ENCODE data around the gene PACC1. TPM values are rescaled to one million over a fixed set of nuclear protein-coding genes. Genes with fewer than 3 reads are reported as not detected.

Gene PACC1
- 10 to 100 TPM; 13.3 to 15.5 TPM for total RNA-seq
- polyA plus RNA-seq: 10 to 100 TPM in 1 of 3 donors, 1 to 10 TPM in 2; 8.0 to 10.5 (median 8.3) TPM
- total RNA-seq: 9.6 to 31.3 (median 25.1) reads per million in 6 experiments

- H3K36me3 Mint-ChIP-seq: peaks cover 4 to 23% (median 11%) of the 10 kb centered on the region in 3 donors
- POLR2A ChIA-PET: interaction anchor here (1.2 to 1.3 kb wide), 2 partner anchors 42 to 128 kb away, joined by 3 to 12 read pairs; partner anchors contain the start of gene PPP2R5A
- ATAC-seq (peak; percentile 92 to 93), DNase-seq (peak; percentile 80 to 95 (median 88))
- peaks cover 26 to 51% (median 48%) of the 10 kb centered on the region in 4 donors for H3K4me1 Mint-ChIP-seq
- H3K27ac Mint-ChIP-seq: peak within 1 kb of the TSS; percentile 76 to 96 (median 95)
- no peaks in the 10 kb centered on the region for H3K9me3 Mint-ChIP-seq
- H3K27me3 Mint-ChIP-seq: no peaks in the 10 kb centered on the region
- H3K4me3 Mint-ChIP-seq: peak within 1 kb of the TSS; percentile 83 to 100 (median 98)
These were observed at the start of gene PACC1 for GRCh38 chr1:212414328-212415106. TSS of gene PACC1 (minus strand) at chr1:212414886. CDS start at chr1:212414757, 129 bp downstream.

GRCh38 chr1:212463565-212464285 is 49.0 kb upstream of the PACC1 start:
- peaks cover 0 to 5% (median 1%) of the 10 kb centered on the region in 4 donors for H3K4me1 Mint-ChIP-seq
- DNase-seq (peak in 1 of 10 donors; percentile 19), ATAC-seq (no peak)
- H3K9me3 Mint-ChIP-seq: no peaks in the 10 kb centered on the region
- no peak overlapping the region for H3K4me3 Mint-ChIP-seq
- POLR2A ChIA-PET: no interaction called here
- H3K36me3 Mint-ChIP-seq: no peaks in the 10 kb centered on the region
- no peak overlapping the region for H3K27ac Mint-ChIP-seq
- H3K27me3 Mint-ChIP-seq: peaks cover 0 to 6% (median 0%) of the 10 kb centered on the region in 5 donors

DNA sequence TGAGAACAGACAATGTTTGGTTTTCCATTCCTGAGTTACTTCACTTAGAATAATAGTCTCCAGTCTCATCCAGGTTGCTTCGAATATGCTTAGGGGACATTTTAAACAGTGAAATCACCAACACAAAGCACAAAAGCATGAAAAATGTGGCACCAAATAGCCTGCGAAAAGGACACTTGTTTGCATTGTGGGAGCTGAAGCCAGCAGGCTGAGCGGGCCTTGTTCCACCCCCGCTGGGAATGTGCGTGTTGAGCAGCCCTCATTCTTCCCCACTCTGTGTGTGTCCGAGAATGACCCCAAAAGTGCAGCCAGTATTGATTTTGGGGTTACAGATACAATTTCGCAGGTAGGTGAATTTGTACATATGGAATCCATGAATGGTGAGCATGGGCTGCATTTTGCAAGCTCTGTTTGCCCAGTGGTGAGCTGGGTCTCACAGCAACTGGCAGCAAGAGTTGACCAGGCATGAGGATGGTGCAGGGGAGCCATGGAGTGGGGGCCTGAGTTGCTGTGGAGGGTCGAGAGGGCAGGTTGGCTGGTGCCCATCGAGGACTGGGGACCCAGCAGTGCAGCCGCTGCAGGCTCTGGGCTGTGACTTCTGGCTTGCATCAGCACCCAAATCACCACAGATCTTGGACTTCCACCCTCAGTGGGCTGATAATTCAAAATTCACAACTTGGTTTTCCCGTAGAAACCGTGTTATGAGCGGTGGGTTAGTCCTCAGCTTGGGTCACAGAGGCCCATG is 47.4 kb upstream of the PACC1 start:
- Mint-ChIP-seq H3K9me3 (no peaks in the 10 kb centered on the region), H3K4me1 (peaks cover 0 to 12% (median 4%) of the 10 kb centered on the region in 4 donors), H3K4me3 (no peak overlapping the region), H3K27me3 (peaks cover 0 to 4% (median 0%) of the 10 kb centered on the region in 5 donors), H3K36me3 (no peaks in the 10 kb centered on the region), H3K27ac (no peak overlapping the region)
- DNase-seq (peak in 1 of 10 donors; percentile 26), ATAC-seq (no peak)
- POLR2A ChIA-PET: interaction anchor here (0.6 kb wide), 1 partner anchor 176 kb away, joined by 3 read pairs; no protein-coding TSS in a partner anchor

DNA sequence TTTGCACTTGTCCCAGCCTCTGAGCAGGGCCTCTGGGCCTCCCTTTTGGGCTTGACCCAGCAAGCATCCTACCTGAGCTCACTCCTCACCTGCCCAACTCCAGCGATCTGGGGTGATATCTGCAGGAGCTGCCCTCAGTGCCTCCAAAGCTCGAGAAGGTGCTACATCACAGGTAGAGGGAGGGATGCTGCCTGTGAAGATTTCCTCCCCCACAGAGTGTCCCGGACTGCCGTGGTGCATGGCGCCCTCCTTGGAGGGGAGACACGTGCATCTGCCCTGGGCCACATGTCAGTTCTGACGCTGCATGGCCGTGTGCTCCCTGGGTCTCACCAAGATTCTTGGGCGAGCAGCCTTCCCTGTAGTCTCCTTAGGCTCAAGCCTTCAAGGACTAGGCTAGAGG is 45.7 kb upstream of the PACC1 start:
- ATAC-seq: no peak
- peaks cover 0 to 3% (median 0%) of the 10 kb centered on the region in 5 donors for H3K27me3 Mint-ChIP-seq
- no peak for DNase-seq

GRCh38 chr1:212459656-212460055 is 45.0 kb upstream of the PACC1 start:
- DNase-seq (no peak), ATAC-seq (no peak)
- H3K9me3 Mint-ChIP-seq: no peaks in the 10 kb centered on the region
- POLR2A ChIA-PET: no interaction called here
- H3K36me3 Mint-ChIP-seq: no peaks in the 10 kb centered on the region
- H3K27me3 Mint-ChIP-seq: peaks cover 0 to 3% (median 0%) of the 10 kb centered on the region in 5 donors
- H3K27ac Mint-ChIP-seq: no peak overlapping the region
- peaks cover 0 to 12% (median 5%) of the 10 kb centered on the region in 4 donors for H3K4me1 Mint-ChIP-seq
- no peak overlapping the region for H3K4me3 Mint-ChIP-seq

More for the DNA sequence above, 45.7 kb upstream of the PACC1 start:
- no peak overlapping the region for H3K4me3 Mint-ChIP-seq
- no peak overlapping the region for H3K27ac Mint-ChIP-seq
- no peaks in the 10 kb centered on the region for H3K36me3 Mint-ChIP-seq
- peaks cover 0 to 12% (median 5%) of the 10 kb centered on the region in 4 donors for H3K4me1 Mint-ChIP-seq
- H3K9me3 Mint-ChIP-seq: no peaks in the 10 kb centered on the region
- POLR2A ChIA-PET: no interaction called here

GRCh38 chr1:212458817-212459216 is 44.1 kb upstream of the PACC1 start:
- Mint-ChIP-seq H3K36me3 (no peaks in the 10 kb centered on the region), H3K4me3 (no peak overlapping the region), H3K9me3 (no peaks in the 10 kb centered on the region), H3K4me1 (peaks cover 0 to 12% (median 5%) of the 10 kb centered on the region in 4 donors), H3K27ac (peak overlapping the region in 5 of 10 donors; percentile 5 to 84 (median 63)), H3K27me3 (peaks cover 0 to 3% (median 0%) of the 10 kb centered on the region in 5 donors)
- POLR2A ChIA-PET: no interaction called here
- DNase-seq: peak in 1 of 10 donors; percentile 17
- peak; percentile 42 to 54 for ATAC-seq

- peaks cover 0 to 17% (median 5%) of the 10 kb centered on the region in 4 donors for H3K4me1 Mint-ChIP-seq
- ATAC-seq (no peak), DNase-seq (peak in 7 of 10 donors; percentile 20 to 45 (median 36))
- H3K27me3 Mint-ChIP-seq: no peaks in the 10 kb centered on the region
- H3K9me3 Mint-ChIP-seq: no peaks in the 10 kb centered on the region
- H3K36me3 Mint-ChIP-seq: no peaks in the 10 kb centered on the region
- no peak overlapping the region for H3K4me3 Mint-ChIP-seq
- H3K27ac Mint-ChIP-seq: peak overlapping the region in 2 of 10 donors; percentile 60 to 84
- POLR2A ChIA-PET: interaction anchor here (0.5 kb wide), 1 partner anchor 35 kb away, joined by 4 read pairs; no protein-coding TSS in a partner anchor
These were observed 43.2 kb upstream of the PACC1 start for GRCh38 chr1:212457740-212458338.

DNA sequence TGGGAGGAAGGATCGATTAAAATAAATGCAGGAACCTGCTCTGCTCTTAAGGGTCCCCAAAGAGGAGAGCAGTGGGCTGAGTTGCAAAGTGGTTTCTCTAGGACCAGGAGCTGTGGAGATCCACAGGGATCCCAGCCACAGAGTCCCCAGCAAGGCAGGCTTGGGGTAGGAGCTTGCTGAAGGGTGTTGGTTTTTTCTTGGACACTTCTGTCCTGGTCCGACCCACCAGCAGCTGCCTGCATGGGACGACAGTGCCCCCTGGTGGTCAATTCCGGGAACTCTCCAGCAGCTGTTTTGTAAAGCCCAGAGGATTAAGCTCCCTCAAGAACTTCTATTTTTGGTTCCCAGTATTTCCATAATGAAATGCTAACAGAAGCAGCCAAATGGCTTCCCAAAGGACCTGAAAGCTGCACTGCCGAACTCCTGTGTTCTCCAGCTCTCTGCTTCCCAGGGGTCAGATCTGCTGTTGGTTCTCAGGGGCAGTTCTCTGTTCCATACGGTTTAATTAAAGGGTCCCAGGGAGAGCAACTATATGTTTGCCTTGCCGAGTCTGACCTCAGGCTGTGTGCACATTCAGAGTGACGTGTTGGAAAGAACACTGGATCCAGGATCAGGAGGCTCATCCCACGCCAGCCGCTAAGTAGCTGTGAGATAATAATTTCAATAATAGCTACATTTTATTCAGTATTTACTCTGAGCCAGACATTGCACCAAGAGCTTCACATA is 41.3 kb upstream of the PACC1 start:
- Mint-ChIP-seq H3K4me3 (no peak overlapping the region), H3K27me3 (no peaks in the 10 kb centered on the region), H3K27ac (no peak overlapping the region), H3K4me1 (peaks cover 0 to 18% (median 5%) of the 10 kb centered on the region in 4 donors), H3K9me3 (no peaks in the 10 kb centered on the region), H3K36me3 (no peaks in the 10 kb centered on the region)
- ATAC-seq (peak; percentile 67 to 90), DNase-seq (peak; percentile 59 to 87 (median 76))
- POLR2A ChIA-PET: interaction anchor here (0.5 to 1.6 kb wide), 4 partner anchors 41 to 775 kb away, joined by 3 to 6 read pairs (median 4); partner anchors contain the start of gene PACC1

GRCh38 chr1:212455401-212455800 is 40.7 kb upstream of the PACC1 start:
- no peaks in the 10 kb centered on the region for H3K36me3 Mint-ChIP-seq
- no peak for DNase-seq
- POLR2A ChIA-PET: interaction anchor here (0.9 to 1.6 kb wide), 2 partner anchors 388 to 775 kb away, joined by 3 to 6 read pairs; no protein-coding TSS in a partner anchor
- H3K27me3 Mint-ChIP-seq: no peaks in the 10 kb centered on the region
- H3K9me3 Mint-ChIP-seq: no peaks in the 10 kb centered on the region
- no peak for ATAC-seq
- H3K4me1 Mint-ChIP-seq: peaks cover 0 to 18% (median 5%) of the 10 kb centered on the region in 4 donors
- H3K27ac Mint-ChIP-seq: peak overlapping the region in 1 of 10 donors; percentile 21
- no peak overlapping the region for H3K4me3 Mint-ChIP-seq

DNA sequence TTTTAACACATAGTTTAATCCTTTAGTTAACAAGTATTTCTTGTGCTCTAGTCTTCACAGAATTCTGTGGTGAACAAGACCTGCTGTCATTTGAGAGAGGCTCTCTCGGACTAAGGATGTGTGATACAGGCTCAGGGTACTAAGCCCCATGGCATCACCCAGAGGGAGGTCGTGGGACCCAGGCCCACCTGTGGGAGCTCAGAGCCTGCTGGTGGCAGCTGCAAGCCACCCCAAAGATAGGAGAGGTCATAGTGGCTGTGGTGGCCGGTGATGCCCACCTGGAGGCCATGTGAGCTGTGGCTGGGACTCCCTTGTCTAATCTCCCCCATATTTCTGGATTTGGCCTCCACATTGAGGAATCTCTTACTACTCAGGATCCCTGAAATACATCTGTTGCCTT is 40.1 kb upstream of the PACC1 start:
- H3K9me3 Mint-ChIP-seq: no peaks in the 10 kb centered on the region
- POLR2A ChIA-PET: no interaction called here
- no peak overlapping the region for H3K4me3 Mint-ChIP-seq
- peaks cover 0 to 18% (median 5%) of the 10 kb centered on the region in 4 donors for H3K4me1 Mint-ChIP-seq
- H3K27ac Mint-ChIP-seq: peak overlapping the region in 1 of 10 donors; percentile 21
- no peaks in the 10 kb centered on the region for H3K27me3 Mint-ChIP-seq
- H3K36me3 Mint-ChIP-seq: no peaks in the 10 kb centered on the region
- no peak for DNase-seq
- ATAC-seq: no peak

DNA sequence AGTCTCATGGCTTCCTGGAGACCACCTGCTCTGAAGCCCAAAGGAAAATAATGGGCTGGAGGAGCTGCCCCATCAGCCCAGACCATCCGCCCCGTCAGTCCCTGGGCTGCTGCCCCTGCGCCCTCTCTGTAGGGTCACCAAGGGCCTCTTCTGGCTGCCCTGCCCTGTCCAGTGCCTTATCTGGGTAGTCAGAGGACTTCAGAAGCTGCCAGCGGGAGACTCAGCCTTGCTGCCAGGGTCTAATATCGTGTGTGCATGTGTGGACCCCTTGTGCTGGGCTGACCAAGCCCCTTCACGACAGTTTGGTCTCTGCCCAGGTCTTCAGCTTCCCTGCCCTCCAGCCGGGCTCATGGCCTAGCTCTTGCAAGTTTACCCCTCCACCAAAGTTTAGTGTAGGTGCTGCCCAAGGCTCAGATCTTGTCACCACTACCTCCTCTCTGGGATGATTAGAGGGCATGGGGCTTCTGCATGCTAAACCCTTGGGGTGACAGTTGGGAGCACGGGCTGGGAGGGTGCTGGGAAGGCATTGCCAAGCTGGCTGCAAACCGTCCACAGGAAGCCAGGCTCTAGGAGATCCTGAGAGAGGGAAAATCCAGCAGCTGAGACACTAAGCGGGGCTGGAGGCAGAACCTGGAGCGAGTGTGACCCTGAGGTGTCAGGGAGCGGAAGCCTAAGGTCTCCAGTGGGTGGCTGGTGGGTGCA is 38.6 kb upstream of the PACC1 start:
- no peak for DNase-seq
- H3K27me3 Mint-ChIP-seq: no peaks in the 10 kb centered on the region
- H3K36me3 Mint-ChIP-seq: no peaks in the 10 kb centered on the region
- H3K27ac Mint-ChIP-seq: peak overlapping the region in 1 of 10 donors; percentile 33
- no peaks in the 10 kb centered on the region for H3K9me3 Mint-ChIP-seq
- no peak overlapping the region for H3K4me3 Mint-ChIP-seq
- POLR2A ChIA-PET: interaction anchor here (0.6 kb wide), 1 partner anchor 276 kb away, joined by 4 read pairs; no protein-coding TSS in a partner anchor
- no peak for ATAC-seq
- H3K4me1 Mint-ChIP-seq: peaks cover 0 to 12% (median 1%) of the 10 kb centered on the region in 4 donors

Data from naive thymus-derived CD8-positive, alpha-beta T cell (primary cell).